ENCODE measurements around the gene ABCC5.
"Not testable (repeated sequence)": the region's sequence is repeated elsewhere in the genome, so short reads cannot be mapped to it uniquely, and the experiment has no call there.

ABCC5 gene

DNA sequence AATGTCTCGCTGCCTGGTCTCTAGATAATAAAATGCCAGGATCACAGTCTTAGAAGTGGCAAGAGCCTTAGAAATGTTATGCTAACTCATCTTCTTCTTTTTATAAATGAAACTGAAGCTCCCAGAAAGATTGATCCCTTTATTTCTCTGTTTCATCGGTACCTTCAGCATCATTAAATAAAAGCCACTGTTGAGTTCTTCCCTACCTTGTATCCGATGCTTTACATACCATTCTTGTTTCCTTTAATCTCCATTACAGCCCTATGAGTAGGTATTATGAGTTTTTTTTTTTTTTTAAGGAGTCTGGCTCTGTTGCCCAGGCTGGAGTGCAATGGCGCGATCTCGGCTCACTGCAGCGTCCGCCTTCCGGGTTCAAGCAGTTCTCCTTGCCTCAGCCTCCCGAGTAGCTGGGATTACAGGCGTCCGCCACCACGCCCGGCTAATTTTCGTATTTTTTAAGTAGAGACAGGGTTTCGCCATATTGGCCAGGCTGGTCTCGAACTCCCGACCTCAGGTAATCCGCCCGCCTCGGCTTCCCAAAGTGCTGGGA, 815 bp upstream of the ABCC5 start:
- in situ Hi-C loops (cut with HindIII; ENCODE audit: low pct_ligation_motif_present, low pct_unique_long_range_greater_than_20kb, low sequenced_read_pairs): no loop called here
- DNase-seq: no peak

DNA sequence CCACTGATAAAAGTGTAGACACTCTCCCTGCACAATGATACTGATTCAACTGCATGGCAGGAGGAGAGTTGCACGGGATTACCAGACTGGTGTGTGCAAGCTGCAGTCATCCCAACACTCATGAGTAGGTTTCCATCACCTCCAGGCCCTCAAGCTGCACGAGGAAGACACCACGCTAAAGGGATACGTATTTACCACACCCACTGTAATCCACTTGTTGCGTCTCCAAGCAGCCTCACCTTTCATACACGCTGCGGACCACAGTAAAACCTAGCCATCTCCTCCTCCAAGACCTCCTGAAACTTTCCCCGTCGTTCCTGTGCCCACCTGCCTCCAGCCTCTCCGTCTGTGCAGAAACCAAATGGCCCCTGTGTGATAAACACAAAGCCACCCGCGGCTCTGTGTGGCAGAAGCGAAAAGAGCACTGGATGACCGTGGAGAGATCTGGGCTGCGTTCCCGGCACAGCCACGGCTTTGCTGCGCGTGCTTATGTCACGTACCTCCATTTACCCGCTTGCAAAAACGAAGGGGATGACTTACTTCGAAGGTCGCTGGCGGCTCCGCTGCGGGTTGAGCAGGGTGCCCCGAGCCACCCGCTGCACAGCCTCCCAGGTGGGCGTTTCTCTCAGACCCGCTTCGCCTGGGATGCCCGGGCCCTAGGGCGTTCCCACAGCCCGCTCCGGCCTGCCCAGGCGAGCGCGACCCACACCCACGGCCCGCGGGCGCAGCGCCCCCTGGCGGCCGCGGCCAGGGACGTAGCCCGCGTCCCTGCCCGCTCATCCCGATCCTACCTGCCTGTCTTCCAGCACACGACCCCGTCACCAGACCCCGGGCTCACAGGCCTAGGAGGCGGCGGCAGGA, 643 bp downstream of the ABCC5 start:
- peak; percentile 56 for DNase-seq
- in situ Hi-C loops (cut with HindIII; ENCODE audit: low pct_ligation_motif_present, low pct_unique_long_range_greater_than_20kb, low sequenced_read_pairs): no loop called here

- no peak for DNase-seq
- in situ Hi-C loops (cut with HindIII; ENCODE audit: low pct_ligation_motif_present, low pct_unique_long_range_greater_than_20kb, low sequenced_read_pairs): no loop called here
Observed at GRCh38 chr3:184016169-184016570, 1.5 kb downstream of the ABCC5 start.

- in situ Hi-C loops (cut with HindIII; ENCODE audit: low pct_ligation_motif_present, low pct_unique_long_range_greater_than_20kb, low sequenced_read_pairs): no loop called here
- no peak for DNase-seq
Observed at GRCh38 chr3:184015381-184016019, 2.2 kb downstream of the ABCC5 start.

GRCh38 chr3:184011937-184012889, 5.5 kb downstream of the ABCC5 start:
- no peak for DNase-seq
- in situ Hi-C loops (cut with HindIII; ENCODE audit: low pct_ligation_motif_present, low pct_unique_long_range_greater_than_20kb, low sequenced_read_pairs): no loop called here

DNA sequence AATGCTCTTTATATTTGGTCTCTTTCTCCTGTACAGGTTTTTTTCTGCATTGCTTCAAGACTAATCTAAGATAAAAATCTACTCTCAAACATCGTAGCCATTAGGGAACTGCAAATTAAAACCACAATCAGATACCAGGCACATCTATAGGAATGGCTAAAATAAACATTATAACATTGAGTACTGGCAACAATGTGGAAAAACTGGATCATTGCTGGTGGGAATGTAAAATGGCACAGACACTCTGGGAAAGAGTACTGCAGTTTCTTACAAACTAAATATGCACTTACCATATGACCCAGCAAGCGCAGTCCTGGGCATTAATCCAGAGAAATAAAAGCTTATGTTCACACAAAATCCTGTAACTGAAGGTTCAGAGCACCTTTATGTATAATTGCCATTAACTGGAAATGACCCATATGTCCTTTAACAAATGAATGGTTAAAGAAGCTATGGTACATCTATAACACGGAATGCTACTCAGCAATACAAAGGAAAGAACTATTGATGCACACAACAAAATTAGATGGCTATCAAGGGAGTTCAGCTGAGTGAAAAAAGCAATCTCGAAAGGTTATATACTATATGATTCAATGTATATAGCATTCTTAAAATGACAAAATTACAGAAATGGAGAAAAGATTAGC, 6.3 kb downstream of the ABCC5 start:
- no peak for DNase-seq
- in situ Hi-C loops (cut with HindIII; ENCODE audit: low pct_ligation_motif_present, low pct_unique_long_range_greater_than_20kb, low sequenced_read_pairs): no loop called here

DNA sequence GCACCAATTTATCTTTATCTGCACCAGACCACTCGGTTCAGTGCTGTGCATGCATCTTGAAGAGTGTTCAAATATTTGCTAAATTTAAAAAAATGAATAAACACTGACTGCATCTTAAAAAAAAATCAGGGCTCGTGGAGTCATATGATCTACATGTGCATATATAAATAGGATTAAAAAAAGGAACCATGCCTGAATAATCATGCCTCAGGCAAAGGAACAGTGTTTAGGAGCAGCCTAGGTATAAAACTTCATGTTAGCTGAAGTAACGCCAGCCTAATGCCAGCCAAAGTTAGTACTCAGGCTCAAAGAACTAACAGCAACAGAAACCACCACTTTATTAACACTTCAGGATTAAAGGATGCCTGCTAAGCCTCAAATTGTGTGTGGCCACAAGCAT, 9.5 kb downstream of the ABCC5 start:
- in situ Hi-C loops (cut with HindIII; ENCODE audit: low pct_ligation_motif_present, low pct_unique_long_range_greater_than_20kb, low sequenced_read_pairs): no loop called here
- DNase-seq: no peak

DNA sequence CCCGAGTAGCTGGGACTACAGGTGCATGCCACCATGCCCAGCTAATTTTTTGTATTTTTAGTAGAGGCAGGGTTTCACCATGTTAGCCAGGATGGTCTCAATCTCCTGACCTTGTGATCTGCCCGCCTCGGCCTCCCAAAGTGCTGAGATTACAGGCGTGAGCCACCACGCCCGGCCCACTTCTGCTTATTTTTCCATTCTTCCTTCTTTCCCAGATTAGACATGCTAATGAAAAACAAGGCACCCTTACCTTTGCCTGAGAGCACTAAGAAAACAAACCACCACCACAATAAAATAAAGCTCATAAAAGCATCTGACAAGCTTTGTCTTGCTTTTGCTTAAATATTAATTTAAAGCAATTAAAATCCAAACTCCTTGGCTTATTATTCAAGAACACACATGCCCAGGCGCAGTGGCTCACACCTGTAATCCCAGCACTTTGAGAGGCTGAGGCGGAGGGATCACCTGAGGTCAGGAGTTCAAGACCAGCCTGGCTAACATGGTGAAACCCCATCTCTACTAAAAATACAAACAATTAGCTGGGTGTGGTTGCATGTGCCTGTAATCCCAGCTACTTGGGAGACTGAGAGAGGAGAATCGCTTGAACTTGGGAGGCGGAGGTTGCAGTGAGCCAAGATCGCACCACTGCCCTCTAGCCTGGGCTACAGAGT, 10.4 kb downstream of the ABCC5 start:
- DNase-seq; in situ Hi-C loops (cut with HindIII; ENCODE audit: low pct_ligation_motif_present, low pct_unique_long_range_greater_than_20kb, low sequenced_read_pairs): not testable (repeated sequence)

DNA sequence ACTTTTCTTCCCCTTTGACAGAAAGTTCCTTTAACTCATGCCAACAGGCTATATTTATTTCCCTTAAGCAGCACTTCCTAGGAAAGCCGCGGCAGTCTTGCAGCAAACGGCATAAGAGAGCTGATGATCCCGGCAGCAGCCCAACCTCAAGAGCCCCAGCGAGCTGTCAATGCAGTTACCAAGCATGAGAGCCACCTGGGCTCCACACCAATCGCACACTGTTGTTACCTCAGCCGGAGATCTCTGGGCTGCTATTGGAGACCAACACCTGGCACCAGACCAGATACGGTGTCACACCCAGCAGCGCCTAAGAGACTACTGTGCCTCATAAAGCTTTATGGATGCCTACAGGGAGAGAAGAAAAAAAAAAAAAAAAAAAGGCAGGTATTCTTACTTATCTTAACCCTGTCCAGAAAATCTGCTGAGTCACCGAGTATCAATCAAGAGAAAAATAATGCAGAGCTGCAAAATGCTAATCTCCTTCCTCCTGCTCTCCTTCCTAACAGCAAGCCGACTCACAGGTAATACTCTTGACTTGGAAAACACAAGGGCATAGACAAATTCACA, 11.7 kb downstream of the ABCC5 start:
- peak; percentile 73 for DNase-seq
- in situ Hi-C loops (cut with HindIII; ENCODE audit: low pct_ligation_motif_present, low pct_unique_long_range_greater_than_20kb, low sequenced_read_pairs): no loop called here

DNA sequence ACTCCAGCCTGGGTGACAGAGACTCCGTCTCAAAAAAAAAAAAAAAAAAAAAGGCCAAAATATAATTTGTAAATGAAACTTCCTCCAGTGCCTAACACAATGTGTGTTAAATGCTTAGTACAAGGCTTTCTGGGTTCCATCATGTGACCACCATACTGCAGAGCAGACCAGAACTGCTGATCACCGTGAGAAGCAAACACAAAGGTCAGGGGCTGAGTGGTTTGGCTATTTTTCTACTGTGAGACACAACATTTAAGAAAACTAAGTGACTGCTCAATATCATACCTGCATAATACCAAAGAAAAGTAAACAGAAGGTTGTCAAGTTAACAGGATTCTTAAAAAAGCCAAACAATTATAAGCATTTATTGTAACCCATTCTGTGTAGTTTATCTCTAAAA, 13.2 kb downstream of the ABCC5 start:
- DNase-seq: no peak
- in situ Hi-C loops (cut with HindIII; ENCODE audit: low pct_ligation_motif_present, low pct_unique_long_range_greater_than_20kb, low sequenced_read_pairs): no loop called here

DNA sequence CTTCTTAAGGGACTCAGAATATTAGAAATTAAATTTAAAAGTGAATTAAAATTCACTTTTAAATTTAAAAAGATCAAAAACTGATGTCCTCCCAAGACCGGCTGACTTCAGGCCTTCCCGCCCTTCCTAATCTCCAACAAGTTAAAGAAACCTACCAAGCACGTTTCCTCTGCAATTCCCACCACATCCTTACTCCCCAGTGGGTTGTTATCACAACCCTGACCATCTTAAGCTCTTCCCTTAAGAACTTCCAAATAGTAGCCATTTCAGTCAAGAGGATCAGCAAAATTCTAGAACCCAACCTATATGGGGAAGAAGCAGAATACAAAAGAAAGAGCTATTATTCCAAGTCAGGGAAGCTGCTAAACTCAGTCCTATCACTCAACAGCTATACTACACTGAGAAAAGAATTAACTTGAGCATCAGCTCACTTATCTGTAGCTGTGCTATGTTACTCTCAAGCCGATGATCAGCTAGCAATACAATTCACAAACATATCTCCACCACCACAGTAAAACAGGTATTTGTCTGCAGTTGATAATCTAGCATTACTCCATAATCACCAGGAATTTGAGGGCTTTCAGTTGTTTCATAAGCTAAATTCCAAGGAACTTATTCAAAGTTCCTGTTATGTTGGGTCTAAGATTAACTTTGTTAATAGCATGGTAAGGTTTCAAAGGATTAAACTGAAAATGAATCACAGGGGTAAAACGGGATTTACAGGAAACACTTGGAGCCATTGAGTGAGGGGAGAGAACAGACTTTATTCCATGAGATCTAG, 14.3 kb downstream of the ABCC5 start:
- peak; percentile 61 for DNase-seq
- in situ Hi-C loops (cut with HindIII; ENCODE audit: low pct_ligation_motif_present, low pct_unique_long_range_greater_than_20kb, low sequenced_read_pairs): no loop called here

DNA sequence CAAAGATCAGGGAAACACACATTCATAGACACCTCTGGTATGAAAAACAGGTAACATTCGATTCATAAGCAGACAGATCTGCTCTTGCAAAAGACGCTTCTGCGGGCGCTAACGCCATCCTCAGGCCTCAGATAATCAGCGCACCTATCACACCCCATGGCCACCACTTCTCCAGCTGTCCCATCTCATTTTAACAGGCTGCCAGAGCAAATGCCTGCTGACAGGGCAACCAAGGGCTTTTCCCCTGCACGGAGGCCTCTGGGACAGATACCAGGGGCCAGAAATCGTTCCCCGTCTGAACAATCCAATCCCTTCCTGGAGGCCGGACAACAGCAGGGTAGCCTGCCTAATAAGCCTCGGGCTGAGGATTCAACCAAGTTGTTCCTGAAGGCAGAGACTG, 15.2 kb downstream of the ABCC5 start:
- DNase-seq: no peak
- in situ Hi-C loops (cut with HindIII; ENCODE audit: low pct_ligation_motif_present, low pct_unique_long_range_greater_than_20kb, low sequenced_read_pairs): no loop called here

DNA sequence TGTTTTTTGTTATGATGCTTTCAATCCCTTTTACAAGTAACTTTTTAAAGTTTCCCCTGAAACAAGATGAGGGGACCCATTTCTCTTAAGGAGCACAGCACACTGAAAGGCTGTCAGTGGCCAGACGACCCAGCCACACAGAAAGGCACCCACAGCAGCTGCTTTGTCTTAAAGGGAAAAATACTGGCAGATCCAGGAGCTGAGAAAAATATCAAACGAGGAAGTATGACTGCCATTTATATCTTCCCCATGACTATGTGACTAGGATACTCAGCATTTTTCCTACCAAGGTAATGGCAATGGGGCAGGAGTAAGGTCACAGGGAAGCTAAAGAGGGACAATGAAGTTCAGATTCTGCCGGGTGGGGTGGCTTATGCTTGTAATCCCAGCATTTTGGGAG, 15.9 kb downstream of the ABCC5 start:
- no peak for DNase-seq
- in situ Hi-C loops (cut with HindIII; ENCODE audit: low pct_ligation_motif_present, low pct_unique_long_range_greater_than_20kb, low sequenced_read_pairs): no loop called here

- DNase-seq: no peak
- in situ Hi-C loops (cut with HindIII; ENCODE audit: low pct_ligation_motif_present, low pct_unique_long_range_greater_than_20kb, low sequenced_read_pairs): no loop called here
Observed at GRCh38 chr3:183991403-183991802, 26.3 kb downstream of the ABCC5 start.

GRCh38 chr3:183988216-183988790, 29.4 kb downstream of the ABCC5 start:
- DNase-seq: no peak
- in situ Hi-C loops (cut with HindIII; ENCODE audit: low pct_ligation_motif_present, low pct_unique_long_range_greater_than_20kb, low sequenced_read_pairs): no loop called here

DNA sequence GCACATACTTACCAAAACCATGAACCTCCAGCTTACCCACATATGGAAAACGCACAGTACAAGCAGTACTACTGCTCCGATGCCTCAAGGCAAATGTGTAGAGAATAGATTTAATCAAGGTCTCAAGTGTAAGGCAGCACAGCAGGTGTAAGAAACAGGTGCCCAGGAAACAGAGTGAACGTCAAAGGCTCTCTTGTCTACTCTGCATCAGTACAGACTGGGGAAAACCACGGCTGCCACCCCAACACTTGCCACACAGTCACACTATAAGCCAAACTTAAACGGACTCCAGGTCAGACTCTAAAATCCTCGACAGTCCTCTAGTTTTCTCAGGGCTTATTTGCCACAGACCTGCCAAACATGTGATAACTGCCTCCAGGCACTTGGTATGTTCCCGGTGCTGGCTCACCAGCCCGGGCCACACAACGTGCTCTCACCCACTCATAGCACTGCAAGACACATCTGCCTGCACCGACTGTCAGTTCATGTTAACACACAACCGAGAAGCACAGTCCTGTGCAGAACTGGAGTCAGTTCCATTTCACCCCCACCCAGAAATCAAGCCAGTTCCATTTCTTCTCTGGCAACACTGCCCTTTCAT, 30.6 kb downstream of the ABCC5 start:
- in situ Hi-C loops (cut with HindIII; ENCODE audit: low pct_ligation_motif_present, low pct_unique_long_range_greater_than_20kb, low sequenced_read_pairs): no loop called here

More for the DNA sequence above, 30.6 kb downstream of the ABCC5 start:
- no peak for DNase-seq
